Body of pancreas (tissue), 4 donors: ENCODE data around the gene KCTD12. TPM values are rescaled to one million over a fixed set of nuclear protein-coding genes. Genes with fewer than 3 reads are reported as not detected.

Source experiments
- ATAC-seq: fragments of 150-250 bp; one replicate; pipeline ENCODE4 v1.9.1; 2016
- DNase-seq, 4 donors: peaks; one replicate each; pipeline ENCODE4 v3.0.0-alpha.2; 2019
- H3K27ac ChIP-seq, 4 donors: fragments of 200-600 bp; sonication (generic); 1 replicate in 3 of 4; 2 replicates in 1 of 4; pipeline versions ENCODE4 v1.5.1 to v1.6.1; 2016 to 2019; ENCODE audit warnings: mild to moderate bottlenecking in 1 of 4, mixed read lengths in 1 of 4, moderate library complexity in 1 of 4
- H3K27me3 ChIP-seq, 2 donors: fragments of 200-600 bp; sonication (generic); one replicate each; pipeline ENCODE4 v1.6.0; 2016; ENCODE audit warnings: mild to moderate bottlenecking in 1 of 2
- H3K36me3 ChIP-seq, 2 donors: fragments of 200-600 bp; sonication (generic); replicated peaks in 1 of 2; 2 replicates each; pipeline ENCODE4 v1.5.1; 2016; ENCODE audit warnings: low read depth in 2 of 2; ENCODE audit not compliant: insufficient read depth in 1 of 2
- H3K4me1 ChIP-seq: fragments of 200-600 bp; sonication (generic); one replicate; pipeline ENCODE4 v1.6.0; 2016
- H3K4me3 ChIP-seq, 2 donors: fragments of 200-600 bp; sonication (generic); 1 replicate in 1 of 2; 2 replicates in 1 of 2; pipeline ENCODE4 v1.5.1; 2016 to 2019
- H3K9me3 ChIP-seq, 3 donors: fragments of 200-600 bp; sonication (generic); 1 replicate in 2 of 3; 2 replicates in 1 of 3; pipeline ENCODE4 v1.5.1; 2016
- POLR2A ChIP-seq, 3 donors: fragments of 450-650 bp; IDR thresholded peaks; one replicate each; pipeline ENCODE4 v1.6.1; 2016; ENCODE audit warnings: antibody characterized with exemption in 3 of 3, mild to moderate bottlenecking in 2 of 3
- WGBS, 2 donors: methylation state at CpG; one replicate each; pipeline ENCODE4 v1.1.5; 2017; 5-methylcytosine and 5-hydroxymethylcytosine counted together
- intact Hi-C: fragments of 100-400 bp; cut with DNase I; formaldehyde crosslinking; loops from one replicate; pipeline ENCODE4 v1.15.1; 2023
- total RNA-seq, 2 donors: library from RNA; depleted of rRNA; stranded (reverse); fragments of >200 nt; gene quantifications; one replicate each; pipeline ENCODE4 v1.1.0, GENCODE V29; 2016
- TF ChIP-seq, protein P1 (sequence below), 7 experiments: fragments of 450-650 bp in 4 of 7; fragments of 200-600 bp in 3 of 7; sonication (generic) in 3 of 7; IDR thresholded peaks; one replicate each; pipeline ENCODE4 v1.5.1; 2016 to 2019; ENCODE audit warnings: antibody characterized with exemption in 7 of 7

The KCTD12 gene
- total RNA-seq, 2 donors from 2014 or later = 14.2 to 27.5 TPM

DNA sequence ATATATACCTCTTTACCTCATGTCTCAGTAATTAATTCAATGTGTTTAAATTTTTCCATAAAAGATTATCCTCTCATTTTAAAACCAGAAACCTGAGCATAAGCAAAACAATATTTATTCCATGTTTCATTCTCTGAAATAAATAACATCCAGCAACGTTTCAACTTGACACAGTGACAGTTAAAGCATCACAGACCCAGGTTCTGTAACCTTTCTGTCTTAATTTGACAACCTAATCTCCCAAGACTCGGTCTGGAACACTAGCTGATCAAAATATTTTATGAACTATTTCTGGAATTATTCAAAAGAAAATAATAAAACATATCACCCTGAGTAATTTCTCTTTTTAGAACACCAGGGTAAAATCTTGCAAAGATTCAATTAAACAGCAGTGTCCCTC is 40.3 kb downstream of the KCTD12 start:
- intact Hi-C loops = no loop called here
- DNase-seq (no peak), ATAC-seq (no peak)
- Histone ChIP-seq H3K27me3 (no peaks in the 10 kb centered on the region), H3K27ac (no peak overlapping the region), H3K9me3 (no peaks in the 10 kb centered on the region), H3K36me3 (no peaks in the 10 kb centered on the region), H3K4me1 (no peaks in the 10 kb centered on the region), H3K4me3 (no peak overlapping the region)
- 27 to 34% methylated on average over 2 of the region's 2 CpGs for WGBS, 2 donors
- TF ChIP-seq, protein P1, sequence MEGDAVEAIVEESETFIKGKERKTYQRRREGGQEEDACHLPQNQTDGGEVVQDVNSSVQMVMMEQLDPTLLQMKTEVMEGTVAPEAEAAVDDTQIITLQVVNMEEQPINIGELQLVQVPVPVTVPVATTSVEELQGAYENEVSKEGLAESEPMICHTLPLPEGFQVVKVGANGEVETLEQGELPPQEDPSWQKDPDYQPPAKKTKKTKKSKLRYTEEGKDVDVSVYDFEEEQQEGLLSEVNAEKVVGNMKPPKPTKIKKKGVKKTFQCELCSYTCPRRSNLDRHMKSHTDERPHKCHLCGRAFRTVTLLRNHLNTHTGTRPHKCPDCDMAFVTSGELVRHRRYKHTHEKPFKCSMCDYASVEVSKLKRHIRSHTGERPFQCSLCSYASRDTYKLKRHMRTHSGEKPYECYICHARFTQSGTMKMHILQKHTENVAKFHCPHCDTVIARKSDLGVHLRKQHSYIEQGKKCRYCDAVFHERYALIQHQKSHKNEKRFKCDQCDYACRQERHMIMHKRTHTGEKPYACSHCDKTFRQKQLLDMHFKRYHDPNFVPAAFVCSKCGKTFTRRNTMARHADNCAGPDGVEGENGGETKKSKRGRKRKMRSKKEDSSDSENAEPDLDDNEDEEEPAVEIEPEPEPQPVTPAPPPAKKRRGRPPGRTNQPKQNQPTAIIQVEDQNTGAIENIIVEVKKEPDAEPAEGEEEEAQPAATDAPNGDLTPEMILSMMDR (IDR thresholded peaks at IDR 0.05) = no peak
- no peak for TF ChIP-seq POLR2A (IDR thresholded peaks at IDR 0.05)

DNA sequence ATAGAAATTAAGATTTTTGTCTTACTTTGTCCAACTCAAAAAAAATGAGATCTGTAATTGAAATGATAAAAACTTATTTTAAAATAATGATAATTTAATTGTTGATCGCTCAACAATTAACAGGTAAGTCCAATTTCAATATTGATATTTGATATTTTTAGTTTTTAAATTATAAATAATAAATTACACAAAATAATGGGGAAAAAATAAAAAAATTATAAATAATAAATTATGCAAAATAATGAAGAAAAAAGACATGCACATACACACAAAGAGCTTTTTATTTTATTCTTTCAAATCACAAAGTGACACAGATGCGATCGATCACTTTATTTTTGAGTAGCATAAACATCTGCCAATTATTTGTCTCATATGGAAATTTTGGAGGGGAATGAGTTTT is 40.8 kb downstream of the KCTD12 start:
- WGBS, 2 donors = 94% methylated on average over 3 of the region's 3 CpGs
- Histone ChIP-seq H3K4me3 (no peak overlapping the region), H3K27me3 (no peaks in the 10 kb centered on the region), H3K9me3 (no peaks in the 10 kb centered on the region), H3K27ac (no peak overlapping the region), H3K4me1 (no peaks in the 10 kb centered on the region), H3K36me3 (no peaks in the 10 kb centered on the region)
- TF ChIP-seq, protein P1 (IDR thresholded peaks at IDR 0.05) = no peak
- TF ChIP-seq POLR2A (IDR thresholded peaks at IDR 0.05) = no peak
- no peak for ATAC-seq
- DNase-seq = no peak
- intact Hi-C loops = no loop called here

DNA sequence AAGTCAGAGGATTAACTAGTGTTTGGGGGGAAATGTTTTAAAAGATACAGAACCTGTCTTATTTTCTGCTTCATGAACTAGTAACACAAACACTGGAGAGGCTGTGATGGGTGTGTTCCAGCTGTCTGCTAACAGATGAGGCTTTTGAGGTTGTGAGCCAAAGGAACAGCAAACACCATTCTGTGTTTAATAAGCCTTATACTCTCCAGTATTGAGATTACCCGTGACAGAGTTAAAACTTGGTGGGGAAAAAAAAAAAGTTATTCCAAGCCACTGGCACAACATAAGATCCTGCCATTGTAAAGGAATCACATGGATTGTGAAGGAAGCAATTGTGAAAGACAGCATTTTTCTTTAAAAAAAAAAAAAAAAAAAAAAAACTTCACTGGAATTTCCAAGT is 48.4 kb downstream of the KCTD12 start:
- H3K9me3 ChIP-seq = no peaks in the 10 kb centered on the region
- no peaks in the 10 kb centered on the region for H3K36me3 ChIP-seq
- intact Hi-C loops = no loop called here
- H3K4me1 ChIP-seq = no peaks in the 10 kb centered on the region
- DNase-seq (no peak), ATAC-seq (no peak)
- WGBS, 2 donors = 21 to 31% methylated on average over 1 of the region's 1 CpG
- no peak for TF ChIP-seq POLR2A (IDR thresholded peaks at IDR 0.05)
- TF ChIP-seq, protein P1 (IDR thresholded peaks at IDR 0.05) = no peak
- no peak overlapping the region for H3K4me3 ChIP-seq
- H3K27ac ChIP-seq = no peak overlapping the region
- no peaks in the 10 kb centered on the region for H3K27me3 ChIP-seq

DNA sequence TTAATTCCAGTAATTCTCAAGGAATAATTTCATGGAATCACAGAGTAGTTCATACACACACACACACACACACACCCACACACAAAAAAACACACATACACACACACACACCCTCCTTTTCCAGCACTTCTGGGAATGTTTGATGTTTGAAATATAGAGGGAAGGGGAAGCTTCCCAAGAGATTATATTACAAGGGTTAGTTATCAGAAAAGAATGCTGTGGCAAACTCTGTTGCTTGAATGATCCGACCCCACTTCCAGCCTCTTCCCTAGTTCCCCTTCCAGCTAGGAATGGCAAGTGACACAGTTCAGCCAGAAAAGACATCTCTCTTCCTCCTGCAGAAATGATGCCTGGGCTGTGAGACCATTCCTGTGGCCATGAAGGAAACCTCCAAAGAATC is 49.9 kb downstream of the KCTD12 start:
- Histone ChIP-seq H3K36me3 (no peaks in the 10 kb centered on the region), H3K4me1 (no peaks in the 10 kb centered on the region), H3K27me3 (no peaks in the 10 kb centered on the region), H3K27ac (no peak overlapping the region), H3K4me3 (no peak overlapping the region), H3K9me3 (no peaks in the 10 kb centered on the region)
- ATAC-seq (no peak), DNase-seq (no peak)
- 50 to 57% methylated on average over 1 of the region's 1 CpG for whole genome bisulfite sequencing, 2 donors
- intact Hi-C loops = no loop called here
- no peak for TF ChIP-seq POLR2A (IDR thresholded peaks at IDR 0.05)
- TF ChIP-seq, protein P1 (IDR thresholded peaks at IDR 0.05) = no peak

DNA sequence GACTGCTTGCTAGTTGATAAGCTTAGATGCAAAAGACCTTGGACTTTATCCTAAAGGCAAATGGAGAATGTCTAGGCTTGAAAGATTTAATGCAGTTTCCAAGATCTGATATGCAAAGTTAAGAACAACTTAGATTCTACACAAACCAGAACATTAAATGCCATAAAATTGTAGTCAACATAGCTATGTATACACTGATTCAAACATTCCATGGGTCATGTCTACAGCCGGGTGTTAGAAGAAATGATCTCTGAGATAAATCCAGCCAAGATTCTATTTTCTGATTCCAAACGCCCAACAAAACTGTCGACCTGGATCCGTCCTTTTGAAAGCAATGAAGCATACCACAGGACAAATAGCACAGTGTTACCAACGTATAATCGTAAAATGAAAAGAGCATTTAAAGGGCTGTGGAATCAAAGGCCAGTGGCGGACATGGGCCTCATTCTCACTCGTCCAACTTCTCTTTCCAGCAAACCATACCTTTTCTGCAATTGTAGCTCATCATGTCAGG is 52.7 kb downstream of the KCTD12 start:
- Histone ChIP-seq H3K27ac (no peak overlapping the region), H3K9me3 (no peaks in the 10 kb centered on the region), H3K4me1 (peaks cover 12% of the 10 kb centered on the region), H3K36me3 (no peaks in the 10 kb centered on the region), H3K4me3 (no peak overlapping the region), H3K27me3 (no peaks in the 10 kb centered on the region)
- no peak for DNase-seq
- ATAC-seq = no peak
- intact Hi-C loops = no loop called here
- WGBS, 2 donors = 81 to 84% methylated on average over 8 of the region's 8 CpGs
- TF ChIP-seq, protein P1 (IDR thresholded peaks at IDR 0.05) = no peak
- TF ChIP-seq POLR2A (IDR thresholded peaks at IDR 0.05) = no peak
